ENCODE measurements around the gene TALDO1.

GRCh38 chr11:706439-706956 is 40.8 kb upstream of the TALDO1 start:
- TF ChIP-seq CTCF (IDR thresholded peaks at IDR 0.05 in 8 of 11, conservative IDR thresholded peaks at IDR 0.05 in 3 of 11) = no peak
- peak in 1 of 3 donors; percentile 13 for TF ChIP-seq POLR2AphosphoS5 (IDR thresholded peaks at IDR 0.05)

Data from spleen (tissue), 7 donors.